IMR-90 (cell line): ENCODE data around the gene KLHL2. TPM values are rescaled to one million over a fixed set of nuclear protein-coding genes. Genes with fewer than 3 reads are reported as not detected.

Source experiments
- ATAC-seq: fragments of 200-7000 bp; cut with Tn5 transposase; 2 replicates; pipeline ENCODE4 v1.9.1; 2020; ENCODE audit warnings: low read depth, mild to moderate bottlenecking, moderate library complexity
- BruUV-seq: library from RNA; stranded (reverse); fragments of 400-500 nt; replicated peaks from 2 replicates; lab custom pipeline; 2021; lab: Mats Ljungman, UMichigan
- CTCF ChIA-PET: fragments of 300-600 bp; formaldehyde crosslinking; extraction: SDS; loops from one replicate; lab custom pipeline; 2021; ENCODE audit warnings: antibody characterized with exemption; lab: Yijun Ruan, JAX
- POLR2A ChIA-PET: fragments of 300-600 bp; sonication (Branson Sonifier 250); formaldehyde crosslinking; loops from one replicate; lab custom pipeline; 2022; ENCODE audit warnings: antibody characterized with exemption; ENCODE audit not compliant: unreplicated experiment; lab: Charles Lee
- DNase-seq: peaks from one replicate; pipeline ENCODE4 v3.0.0; 2013
- H2AFZ ChIP-seq: replicated peaks from 2 replicates; pipeline ENCODE3; 2013; ENCODE audit warnings: low read length, mild to moderate bottlenecking; ENCODE audit not compliant: poor library complexity
- H2AK5ac ChIP-seq: 2 replicates; pipeline ENCODE4 v1.6.1; 2013; ENCODE audit warnings: low read depth, low read length, inconsistent platforms
- H2AK9ac ChIP-seq: replicated peaks from 2 replicates; pipeline ENCODE3; 2013; ENCODE audit warnings: mild to moderate bottlenecking, low read depth, low read length, moderate library complexity; ENCODE audit not compliant: poor library complexity
- H2BK120ac ChIP-seq: 2 replicates; pipeline ENCODE4 v1.6.1; 2013; ENCODE audit warnings: low read depth, low read length, inconsistent platforms
- H2BK15ac ChIP-seq: 3 replicates; pipeline ENCODE4 v1.6.1; 2013; ENCODE audit warnings: low read depth, low read length, inconsistent platforms
- H2BK20ac ChIP-seq: 2 replicates; pipeline ENCODE4 v1.6.1; 2013; ENCODE audit warnings: low read depth, mild to moderate bottlenecking, inconsistent platforms, low read length, moderate library complexity
- H2BK5ac ChIP-seq: 2 replicates; pipeline ENCODE4 v1.6.1; 2013; ENCODE audit warnings: mild to moderate bottlenecking, low read depth, low read length, inconsistent platforms; ENCODE audit not compliant: poor library complexity, severe bottlenecking
- H3K14ac ChIP-seq: replicated peaks from 2 replicates; pipeline ENCODE4 v1.6.1; 2013; ENCODE audit warnings: low read depth, low read length, inconsistent platforms
- H3K18ac ChIP-seq: 2 replicates; pipeline ENCODE4 v1.6.1; 2013; ENCODE audit warnings: low read depth, low read length, control low read depth
- H3K23ac ChIP-seq: 2 replicates; pipeline ENCODE4 v1.6.1; 2013; ENCODE audit warnings: low read depth, low read length, inconsistent platforms
- H3K27ac ChIP-seq: 2 replicates; pipeline ENCODE4 v1.5.1; 2013; ENCODE audit warnings: mild to moderate bottlenecking, control low read depth, low read length; ENCODE audit not compliant: insufficient read depth
- H3K27me3 ChIP-seq: 2 replicates; pipeline ENCODE4 v1.6.1; 2013; ENCODE audit warnings: low read length; ENCODE audit not compliant: control insufficient read depth, insufficient read depth
- H3K36me3 ChIP-seq: 2 replicates; pipeline ENCODE4 v1.6.1; 2013; ENCODE audit warnings: low read length, mixed read lengths; ENCODE audit not compliant: control insufficient read depth, insufficient read depth
- H3K4ac ChIP-seq: 2 replicates; pipeline ENCODE4 v1.6.1; 2013; ENCODE audit warnings: low read depth, low read length, inconsistent platforms
- H3K4me1 ChIP-seq: 2 replicates; pipeline ENCODE4 v1.6.1; 2013; ENCODE audit warnings: low read length, mixed read lengths; ENCODE audit not compliant: control insufficient read depth, insufficient read depth
- H3K4me2 ChIP-seq: 2 replicates; pipeline ENCODE4 v1.6.1; 2013; ENCODE audit warnings: low read depth, mild to moderate bottlenecking, control low read depth, low read length, moderate library complexity
- H3K4me3 ChIP-seq: 2 replicates; pipeline ENCODE4 v1.5.1; 2013; ENCODE audit warnings: low read depth, mild to moderate bottlenecking, control low read depth, low read length, moderate library complexity; ENCODE audit not compliant: insufficient read depth
- H3K56ac ChIP-seq: 2 replicates; pipeline ENCODE4 v1.6.1; 2013; ENCODE audit warnings: low read length, inconsistent platforms; ENCODE audit not compliant: insufficient read depth; ENCODE audit errors: extremely low read depth
- H3K79me1 ChIP-seq, 2 experiments: 2 replicates each; pipeline ENCODE4 v1.6.1; 2013; ENCODE audit warnings: low read length in 2 of 2, inconsistent platforms in 1 of 2, low read depth in 1 of 2
- H3K9ac ChIP-seq: 2 replicates; pipeline ENCODE4 v1.6.1; 2013; ENCODE audit warnings: low read depth, low read length, control low read depth
- H3K9me1 ChIP-seq: 2 replicates; pipeline ENCODE4 v1.6.1; 2013; ENCODE audit warnings: low read length, inconsistent platforms; ENCODE audit not compliant: insufficient read depth
- H3K9me3 ChIP-seq: 2 replicates; pipeline ENCODE4 v1.6.1; 2013; ENCODE audit warnings: low read length; ENCODE audit not compliant: control insufficient read depth, insufficient read depth
- H4K20me1 ChIP-seq: 2 replicates; pipeline ENCODE4 v1.6.1; 2013; ENCODE audit warnings: low read length, inconsistent platforms; ENCODE audit not compliant: insufficient read depth
- H4K5ac ChIP-seq: 2 replicates; pipeline ENCODE4 v1.6.1; 2013; ENCODE audit warnings: mild to moderate bottlenecking, low read depth, low read length, control low read depth
- H4K8ac ChIP-seq, 2 experiments: 2 replicates each; pipeline ENCODE4 v1.6.1; 2013; ENCODE audit warnings: low read depth in 2 of 2, low read length in 2 of 2, control low read depth in 1 of 2, inconsistent platforms in 1 of 2
- H4K91ac ChIP-seq: 2 replicates; pipeline ENCODE4 v1.6.1; 2013; ENCODE audit warnings: low read depth, low read length, inconsistent platforms; ENCODE audit not compliant: insufficient read depth
- BHLHE40 ChIP-seq: fragments of 150-350 bp; IDR thresholded peaks from 2 replicates; pipeline ENCODE4 v1.6.1; 2016; ENCODE audit warnings: mild to moderate bottlenecking, low read depth, low read length
- CEBPB ChIP-seq: IDR thresholded peaks from 2 replicates; pipeline ENCODE4 v1.6.1; 2012; ENCODE audit warnings: low read depth, low read length, improper control_type of control experiment
- CHD1 ChIP-seq: IDR thresholded peaks from 2 replicates; pipeline ENCODE4 v1.6.1; 2012; ENCODE audit warnings: low read depth, low read length, improper control_type of control experiment
- CTCF ChIP-seq: conservative IDR thresholded peaks from 2 replicates; pipeline ENCODE4 v1.5.1; 2012; ENCODE audit warnings: mild to moderate bottlenecking, low read depth, low read length, improper control_type of control experiment
- FOS ChIP-seq: fragments of 150-350 bp; IDR thresholded peaks from 2 replicates; pipeline ENCODE4 v1.6.1; 2016; ENCODE audit warnings: low read depth, low read length
- MAFK ChIP-seq: IDR thresholded peaks from 2 replicates; pipeline ENCODE4 v1.6.1; 2012; ENCODE audit warnings: low read depth, low read length, improper control_type of control experiment
- MAZ ChIP-seq: IDR thresholded peaks from 2 replicates; pipeline ENCODE4 v1.6.1; 2012; ENCODE audit warnings: low read depth, mild to moderate bottlenecking, low read length, improper control_type of control experiment, moderate library complexity, borderline replicate concordance
- MXI1 ChIP-seq: IDR thresholded peaks from 2 replicates; pipeline ENCODE4 v1.6.1; 2012; ENCODE audit warnings: low read depth, mild to moderate bottlenecking, low read length, moderate library complexity, borderline replicate concordance
- NFE2L2 ChIP-seq: fragments of 150-350 bp; IDR thresholded peaks from 2 replicates; pipeline ENCODE4 v1.6.1; 2016; ENCODE audit warnings: low read depth, mild to moderate bottlenecking, low read length
- POLR2A ChIP-seq: IDR thresholded peaks from 2 replicates; pipeline ENCODE4 v1.6.1; 2012; ENCODE audit warnings: mild to moderate bottlenecking, low read depth, low read length
- RAD21 ChIP-seq: IDR thresholded peaks from 2 replicates; pipeline ENCODE4 v1.6.1; 2012; ENCODE audit warnings: low read length, improper control_type of control experiment
- RCOR1 ChIP-seq: IDR thresholded peaks from 2 replicates; pipeline ENCODE4 v1.6.1; 2012; ENCODE audit warnings: mild to moderate bottlenecking, low read length, improper control_type of control experiment; ENCODE audit not compliant: insufficient replicate concordance
- RFX5 ChIP-seq: IDR thresholded peaks from 2 replicates; pipeline ENCODE4 v1.8.0; 2012; ENCODE audit warnings: low read depth, mild to moderate bottlenecking, low read length, moderate library complexity
- SMC3 ChIP-seq: fragments of 150-350 bp; IDR thresholded peaks from 2 replicates; pipeline ENCODE4 v1.6.1; 2016; ENCODE audit warnings: low read depth, mild to moderate bottlenecking, antibody characterized with exemption, low read length, moderate library complexity
- WGBS, 2 experiments: methylation state at CpG; one replicate each; pipeline versions ENCODE4 v1.1.5 to v1.1.7; 2013; ENCODE audit warnings: missing lambda C conversion rate in 2 of 2; ENCODE audit not compliant: insufficient read length in 1 of 2; ENCODE audit errors: extremely low coverage in 2 of 2; 5-methylcytosine and 5-hydroxymethylcytosine counted together
- dilution Hi-C: fragments of 300-500 bp; cut with HindIII; formaldehyde crosslinking; loops from one replicate; pipeline ENCODE4 v1.14.3; 2018; ENCODE audit warnings: low sequenced_read_pairs; ENCODE audit not compliant: unreplicated experiment
- in situ Hi-C: fragments of 300-500 bp; cut with MboI; formaldehyde crosslinking; loops from 3 replicates; pipeline ENCODE4 v1.14.3; 2019; ENCODE audit warnings: low sequenced_read_pairs, inconsistent platforms, mixed read lengths
- intact Hi-C: fragments of 100-400 bp; cut with micrococcal nuclease; formaldehyde crosslinking; loops from 2 replicates; pipeline ENCODE4 v1.10.0; 2022
- polyA plus RNA-seq, 3 experiments: library from polyadenylated mRNA; depleted of rRNA; stranded (reverse); fragments of >200 nt; gene quantifications; 2 replicates each; pipeline ENCODE4 v1.2.3, GENCODE V29; 2012; ENCODE audit warnings: low replicate concordance in 1 of 3
- total RNA-seq: library from RNA; depleted of rRNA; stranded (reverse); fragments of >200 nt; gene quantifications from 2 replicates; pipeline ENCODE4 v1.2.3, GENCODE V29; 2012
- TF ChIP-seq, protein P1 (sequence below): fragments of 150-350 bp; IDR thresholded peaks from 2 replicates; pipeline ENCODE4 v1.6.1; 2017; ENCODE audit warnings: mild to moderate bottlenecking, antibody characterized with exemption, low read length, low read depth
- TF ChIP-seq, protein P2 (sequence below): fragments of 150-350 bp; IDR thresholded peaks from 2 replicates; pipeline ENCODE4 v1.6.1; 2016; ENCODE audit warnings: low read depth, mild to moderate bottlenecking, low read length, moderate library complexity, borderline replicate concordance

The KLHL2 gene
- total and polyA plus RNA-seq, 2 of the 4 experiments (the other 2 are of a cell fraction) = 11.0 to 12.4 TPM

- no peak overlapping the region for H2AFZ ChIP-seq
- peaks cover 6% of the 10 kb centered on the region for H3K27me3 ChIP-seq
- no peak overlapping the region for H3K4me2 ChIP-seq
- H3K4ac ChIP-seq = no peak overlapping the region
- no peak overlapping the region for H3K14ac ChIP-seq
- BruUV-seq = no TSS peak
- no peaks in the 10 kb centered on the region for H3K79me1 ChIP-seq
- no peak overlapping the region for H4K91ac ChIP-seq
- no peak overlapping the region for H4K8ac ChIP-seq
- H3K4me3 ChIP-seq = no peak overlapping the region
- no peak overlapping the region for H3K56ac ChIP-seq
- no peak overlapping the region for H3K23ac ChIP-seq
- H3K27ac ChIP-seq = no peak overlapping the region
- H2AK9ac ChIP-seq = no peak overlapping the region
- H3K36me3 ChIP-seq = no peaks in the 10 kb centered on the region
- H3K4me1 ChIP-seq = no peaks in the 10 kb centered on the region
- no peak overlapping the region for H2BK120ac ChIP-seq
- no peak overlapping the region for H3K9ac ChIP-seq
- in situ Hi-C loops (no loop called here), intact Hi-C loops (no loop called here), dilution Hi-C loops (no loop called here)
- no peaks in the 10 kb centered on the region for H3K9me1 ChIP-seq
- H2AK5ac ChIP-seq = no peak overlapping the region
- 92% methylated on average over 2 of the region's 7 CpGs; no CpG with 5 or more reads in 1 of the 2 experiments for WGBS, 2 experiments
- H2BK15ac ChIP-seq = no peak overlapping the region
- H4K5ac ChIP-seq = no peak overlapping the region
- DNase-seq = no peak
- POLR2A ChIA-PET = no interaction called here
- TF ChIP-seq, protein P1, sequence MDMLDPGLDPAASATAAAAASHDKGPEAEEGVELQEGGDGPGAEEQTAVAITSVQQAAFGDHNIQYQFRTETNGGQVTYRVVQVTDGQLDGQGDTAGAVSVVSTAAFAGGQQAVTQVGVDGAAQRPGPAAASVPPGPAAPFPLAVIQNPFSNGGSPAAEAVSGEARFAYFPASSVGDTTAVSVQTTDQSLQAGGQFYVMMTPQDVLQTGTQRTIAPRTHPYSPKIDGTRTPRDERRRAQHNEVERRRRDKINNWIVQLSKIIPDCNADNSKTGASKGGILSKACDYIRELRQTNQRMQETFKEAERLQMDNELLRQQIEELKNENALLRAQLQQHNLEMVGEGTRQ = no peak
- no peak for TF ChIP-seq POLR2A
- TF ChIP-seq RCOR1 = no peak
- no peak for TF ChIP-seq NFE2L2
- TF ChIP-seq RFX5 = no peak
- TF ChIP-seq RAD21 = no peak
- no peak for TF ChIP-seq CHD1
- TF ChIP-seq MAFK = no peak
- no peak for TF ChIP-seq CEBPB
- TF ChIP-seq BHLHE40 = no peak
- TF ChIP-seq MXI1 = no peak
- no peak for TF ChIP-seq CTCF
- no peak for TF ChIP-seq MAZ
- TF ChIP-seq SMC3 = no peak
- TF ChIP-seq FOS = no peak
- TF ChIP-seq, protein P2, sequence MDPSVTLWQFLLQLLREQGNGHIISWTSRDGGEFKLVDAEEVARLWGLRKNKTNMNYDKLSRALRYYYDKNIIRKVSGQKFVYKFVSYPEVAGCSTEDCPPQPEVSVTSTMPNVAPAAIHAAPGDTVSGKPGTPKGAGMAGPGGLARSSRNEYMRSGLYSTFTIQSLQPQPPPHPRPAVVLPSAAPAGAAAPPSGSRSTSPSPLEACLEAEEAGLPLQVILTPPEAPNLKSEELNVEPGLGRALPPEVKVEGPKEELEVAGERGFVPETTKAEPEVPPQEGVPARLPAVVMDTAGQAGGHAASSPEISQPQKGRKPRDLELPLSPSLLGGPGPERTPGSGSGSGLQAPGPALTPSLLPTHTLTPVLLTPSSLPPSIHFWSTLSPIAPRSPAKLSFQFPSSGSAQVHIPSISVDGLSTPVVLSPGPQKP = no peak
- no peak overlapping the region for H2BK5ac ChIP-seq
- H3K18ac ChIP-seq = no peak overlapping the region
- no peaks in the 10 kb centered on the region for H3K9me3 ChIP-seq
- no peak overlapping the region for H2BK20ac ChIP-seq
- H4K20me1 ChIP-seq = no peaks in the 10 kb centered on the region
- CTCF ChIA-PET = no interaction called here
- no peak for ATAC-seq
These were observed 15.4 kb upstream of the KLHL2 start for GRCh38 chr4:165191814-165192499.
